PC-3 (cell line): ENCODE results near the gene TGFB1. TPM values are rescaled to one million over a fixed set of nuclear protein-coding genes. Genes with fewer than 3 reads are reported as not detected.
"Not testable (repeated sequence)": the region's sequence is repeated elsewhere in the genome, so short reads cannot be mapped to it uniquely, and the experiment has no call there.

ENCODE experiments used
- ATAC-seq: fragments of 200-7000 bp; cut with Tn5 transposase; 2 replicates; pipeline ENCODE4 v1.9.1; 2020; ENCODE audit warnings: mild to moderate bottlenecking, moderate library complexity
- BruUV-seq: library from RNA; stranded (reverse); fragments of 400-500 nt; replicated peaks from 2 replicates; lab custom pipeline; 2021; lab: Mats Ljungman, UMichigan
- CTCF ChIA-PET: fragments of 300-600 bp; sonication (Branson Sonifier 250); formaldehyde crosslinking; loops from one replicate; lab custom pipeline; 2022; ENCODE audit warnings: antibody characterized with exemption; lab: Charles Lee
- POLR2A ChIA-PET: fragments of 300-600 bp; sonication (Branson Sonifier 250); formaldehyde crosslinking; loops from one replicate; lab custom pipeline; 2022; ENCODE audit warnings: antibody characterized with exemption; ENCODE audit not compliant: unreplicated experiment; lab: Charles Lee
- DNase-seq: peaks from one replicate; pipeline ENCODE4 v3.0.0-alpha.2; 2015
- H2AFZ ChIP-seq: fragments of 300-600 bp; sonication (generic); 2 replicates; pipeline ENCODE4 v1.6.0; 2016; ENCODE audit warnings: antibody characterized with exemption, low read length
- H3F3A ChIP-seq: fragments of 300-600 bp; sonication (generic); one replicate; pipeline ENCODE4 v1.6.0; 2017; ENCODE audit warnings: antibody characterized with exemption, low read length, control low read depth, mild to moderate bottlenecking; ENCODE audit not compliant: unreplicated experiment
- H3K27ac ChIP-seq: fragments of 300-600 bp; sonication (generic); 2 replicates; pipeline ENCODE4 v1.5.1; 2016; ENCODE audit warnings: mild to moderate bottlenecking, low read length
- H3K27me3 ChIP-seq: fragments of 300-600 bp; sonication (generic); 2 replicates; pipeline ENCODE4 v1.6.1; 2016; ENCODE audit warnings: low read length, mixed read lengths
- H3K36me3 ChIP-seq: fragments of 300-600 bp; sonication (generic); 2 replicates; pipeline ENCODE4 v1.6.1; 2016; ENCODE audit warnings: low read depth, mixed run types, low read length, mixed read lengths
- H3K4me1 ChIP-seq: fragments of 300-600 bp; sonication (generic); 2 replicates; pipeline ENCODE4 v1.5.1; 2016; ENCODE audit warnings: low read length; ENCODE audit not compliant: insufficient read depth
- H3K4me2 ChIP-seq: fragments of 300-600 bp; sonication (generic); 2 replicates; pipeline ENCODE4 v1.6.0; 2016; ENCODE audit warnings: low read length
- H3K4me3 ChIP-seq: fragments of 300-600 bp; sonication (generic); 2 replicates; pipeline ENCODE4 v1.5.1; 2016; ENCODE audit warnings: mild to moderate bottlenecking, low read length, mixed read lengths
- H3K79me2 ChIP-seq: fragments of 300-600 bp; sonication (generic); 2 replicates; pipeline ENCODE4 v1.6.1; 2017; ENCODE audit warnings: low read length, mixed read lengths
- H3K9ac ChIP-seq: fragments of 300-600 bp; sonication (generic); 2 replicates; pipeline ENCODE4 v1.6.0; 2016; ENCODE audit warnings: mild to moderate bottlenecking, low read length
- H3K9me2 ChIP-seq: fragments of 300-600 bp; sonication (generic); replicated peaks from 2 replicates; pipeline ENCODE4 v1.6.1; 2016; ENCODE audit warnings: mixed run types, low read length, mixed read lengths
- H3K9me3 ChIP-seq: fragments of 300-600 bp; sonication (generic); 2 replicates; pipeline ENCODE4 v1.6.1; 2016; ENCODE audit warnings: low read length, mixed read lengths
- H4K20me1 ChIP-seq: fragments of 300-600 bp; sonication (generic); 2 replicates; pipeline ENCODE4 v1.6.1; 2016; ENCODE audit warnings: low read length, mixed read lengths
- CTCF ChIP-seq: fragments of 300-600 bp; sonication (generic); conservative IDR thresholded peaks from 2 replicates; pipeline ENCODE4 v1.5.1; 2017; ENCODE audit warnings: antibody characterized with exemption, low read depth, mild to moderate bottlenecking, low read length
- EZH2 ChIP-seq: fragments of 300-600 bp; sonication (generic); IDR thresholded peaks from one replicate; pipeline ENCODE4 v1.6.1; 2017; ENCODE audit warnings: antibody characterized with exemption, mild to moderate bottlenecking, low read length; ENCODE audit not compliant: unreplicated experiment
- EZH2phosphoT487 ChIP-seq: fragments of 300-600 bp; sonication (generic); IDR thresholded peaks from 2 replicates; pipeline ENCODE4 v1.6.1; 2018; ENCODE audit warnings: mild to moderate bottlenecking, antibody characterized with exemption, low read length, borderline replicate concordance
- intact Hi-C: fragments of 100-400 bp; cut with micrococcal nuclease; formaldehyde crosslinking; loops from 2 replicates; pipeline ENCODE4 v1.9.0; 2023
- total RNA-seq: library from RNA; depleted of rRNA; stranded (reverse); fragments of >200 nt; gene quantifications from 2 replicates; pipeline ENCODE4 v1.2.3, GENCODE V29; 2014; rRNA removed

The TGFB1 gene
- total RNA-seq, 1 experiment from 2014 or later = 16.4 TPM

GRCh38 chr19:41294393-41294792 lies 59.3 kb downstream of the TGFB1 start:
- no peaks in the 10 kb centered on the region for H3K9me2 ChIP-seq
- no peak overlapping the region for H3K9ac ChIP-seq
- no peak overlapping the region for H3K4me3 ChIP-seq
- peaks cover 68% of the 10 kb centered on the region for H3K36me3 ChIP-seq
- H3K27ac ChIP-seq = no peak overlapping the region
- ATAC-seq (no peak), DNase-seq (no peak)
- H3K4me2 ChIP-seq = no peak overlapping the region
- no peaks in the 10 kb centered on the region for H3K27me3 ChIP-seq
- H3K79me2 ChIP-seq = no peaks in the 10 kb centered on the region
- H3K4me1 ChIP-seq = no peaks in the 10 kb centered on the region
- POLR2A ChIA-PET = no interaction called here
- intact Hi-C loops = no loop called here
- no peak for TF ChIP-seq EZH2phosphoT487
- TF ChIP-seq EZH2 = no peak
- no peak for TF ChIP-seq CTCF
- H2AFZ ChIP-seq = no peak overlapping the region
- BruUV-seq = no TSS peak
- H4K20me1 ChIP-seq = no peaks in the 10 kb centered on the region
- CTCF ChIA-PET = no interaction called here
- no peaks in the 10 kb centered on the region for H3K9me3 ChIP-seq
- H3F3A ChIP-seq = no peaks in the 10 kb centered on the region

- H2AFZ ChIP-seq, H3K4me1 ChIP-seq, H3K27me3 ChIP-seq, H3K9me3 ChIP-seq, H4K20me1 ChIP-seq, H3K27ac ChIP-seq, BruUV-seq, POLR2A ChIA-PET, H3K4me2 ChIP-seq, H3K9me2 ChIP-seq, H3K9ac ChIP-seq, CTCF ChIA-PET, H3K4me3 ChIP-seq, intact Hi-C loops, DNase-seq, H3F3A ChIP-seq, H3K79me2 ChIP-seq, ATAC-seq: not testable (repeated sequence)
- H3K36me3 ChIP-seq = peaks cover 46% of the 10 kb centered on the region
Measured at GRCh38 chr19:41289814-41290213, 63.9 kb downstream of the TGFB1 start.

- BruUV-seq = no TSS peak
- peaks cover 41% of the 10 kb centered on the region for H3K36me3 ChIP-seq
- ATAC-seq = no peak
Measured at GRCh38 chr19:41288673-41289530, 64.8 kb downstream of the TGFB1 start.

More at GRCh38 chr19:41288673-41289530, 64.8 kb downstream of the TGFB1 start:
- no peak overlapping the region for H3K4me3 ChIP-seq
- no peaks in the 10 kb centered on the region for H3F3A ChIP-seq
- H3K9me3 ChIP-seq = no peaks in the 10 kb centered on the region
- DNase-seq = no peak
- no peak overlapping the region for H2AFZ ChIP-seq
- POLR2A ChIA-PET = no interaction called here
- no peak for TF ChIP-seq CTCF
- TF ChIP-seq EZH2 = no peak
- TF ChIP-seq EZH2phosphoT487 = no peak
- H3K27me3 ChIP-seq = no peaks in the 10 kb centered on the region
- CTCF ChIA-PET = no interaction called here
- intact Hi-C loops = no loop called here
- no peak overlapping the region for H3K27ac ChIP-seq
- no peak overlapping the region for H3K9ac ChIP-seq
- no peak overlapping the region for H3K4me2 ChIP-seq
- H3K4me1 ChIP-seq = no peaks in the 10 kb centered on the region
- H3K9me2 ChIP-seq = no peaks in the 10 kb centered on the region
- no peaks in the 10 kb centered on the region; the same call in 1 of the 2 replicates for H4K20me1 ChIP-seq
- no peaks in the 10 kb centered on the region for H3K79me2 ChIP-seq

Other genes with a start within 250 kb of the TGFB1 start
- not detected in 2 replicates for gene CYP2F1, start 239.5 kb downstream of the TGFB1 start, total RNA-seq
- 8.6 and 10.3 TPM in 2 replicates for gene CYP2S1, start 160.7 kb downstream of the TGFB1 start, total RNA-seq
- gene AXL, start 134.7 kb downstream of the TGFB1 start, total RNA-seq = 172 and 202 TPM in 2 replicates
- 158 and 198 TPM in 2 replicates for gene HNRNPUL1, start 89.5 kb downstream of the TGFB1 start, total RNA-seq
- 18.3 and 18.4 TPM in 2 replicates for gene CCDC97, start 43.8 kb downstream of the TGFB1 start, total RNA-seq
- 3.8 and 4.4 TPM in 2 replicates for gene B9D2, start 10.2 kb upstream of the TGFB1 start, total RNA-seq
- gene TMEM91, start 22.6 kb upstream of the TGFB1 start, total RNA-seq = 2.4 and 3.6 TPM in 2 replicates
- gene EXOSC5, start 43.4 kb upstream of the TGFB1 start, total RNA-seq = 40.8 and 41.5 TPM in 2 replicates
- 49.2 and 53.1 TPM in 2 replicates for gene BCKDHA, start 43.9 kb upstream of the TGFB1 start, total RNA-seq
- gene B3GNT8, start 73.5 kb upstream of the TGFB1 start, total RNA-seq = 2.3 TPM in 1 of 2 replicates, not detected in the other
- 36.8 and 44.6 TPM in 2 replicates for gene DMAC2, start 86.0 kb upstream of the TGFB1 start, total RNA-seq
- gene ERICH4, start 89.2 kb upstream of the TGFB1 start, total RNA-seq = not detected in 2 replicates
- not detected in 2 replicates for gene CEACAM21, start 222.2 kb upstream of the TGFB1 start, total RNA-seq